Panc1 (cell line): ENCODE data around the gene ENAH. TPM values are rescaled to one million over a fixed set of nuclear protein-coding genes. Genes with fewer than 3 reads are reported as not detected.

Experiments
- ATAC-seq: fragments of 200-7000 bp; cut with Tn5 transposase; 2 replicates; pipeline ENCODE4 v1.9.1; 2020; ENCODE audit warnings: mild to moderate bottlenecking, moderate library complexity
- BruUV-seq: library from RNA; stranded (reverse); fragments of 400-500 nt; replicated peaks from 2 replicates; lab custom pipeline; 2021; lab: Mats Ljungman, UMichigan
- CTCF ChIA-PET: fragments of 300-600 bp; sonication (Branson Sonifier 250); formaldehyde crosslinking; loops from one replicate; lab custom pipeline; 2022; ENCODE audit warnings: antibody characterized with exemption; lab: Charles Lee
- POLR2A ChIA-PET: fragments of 300-600 bp; sonication (Branson Sonifier 250); formaldehyde crosslinking; loops from one replicate; lab custom pipeline; 2022; ENCODE audit warnings: antibody characterized with exemption; lab: Charles Lee
- DNase-seq: peaks from one replicate; pipeline ENCODE4 v3.0.0-alpha.2; 2010; ENCODE audit warnings: low read depth, low spot score
- H3K27ac ChIP-seq: 2 replicates; pipeline ENCODE4 v1.5.1; 2011; ENCODE audit warnings: mild to moderate bottlenecking, low read length, inconsistent platforms
- H3K27me3 ChIP-seq: fragments of 200-500 bp; sonication (Bioruptor generic); 2 replicates; pipeline ENCODE4 v1.6.0; 2014; ENCODE audit warnings: low read length, inconsistent platforms; ENCODE audit not compliant: control insufficient read depth, insufficient read depth
- H3K36me3 ChIP-seq: fragments of 200-500 bp; sonication (Bioruptor generic); 2 replicates; pipeline ENCODE4 v1.5.1; 2014; ENCODE audit warnings: inconsistent platforms, mild to moderate bottlenecking, low read length, moderate library complexity; ENCODE audit not compliant: control insufficient read depth, insufficient read depth
- H3K4me1 ChIP-seq: 2 replicates; pipeline ENCODE4 v1.5.1; 2011; ENCODE audit warnings: inconsistent platforms, mild to moderate bottlenecking, low read length, moderate library complexity; ENCODE audit not compliant: control insufficient read depth, insufficient read depth
- H3K4me3 ChIP-seq, 2 experiments: 2 replicates each; pipeline ENCODE4 v1.5.1; 2011 to 2012; ENCODE audit warnings: low read depth in 2 of 2, low read length in 2 of 2, mild to moderate bottlenecking in 2 of 2, inconsistent platforms in 1 of 2, moderate library complexity in 1 of 2
- H3K9me3 ChIP-seq: fragments of 200-500 bp; sonication (Bioruptor generic); 2 replicates; pipeline ENCODE4 v1.5.1; 2014; ENCODE audit warnings: low read depth, mild to moderate bottlenecking, inconsistent platforms, low read length, moderate library complexity; ENCODE audit not compliant: control insufficient read depth, insufficient read depth
- CTCF ChIP-seq: fragments of 450-650 bp; IDR thresholded peaks from 2 replicates; pipeline ENCODE4 v1.5.1; 2017; ENCODE audit warnings: mild to moderate bottlenecking
- POLR2AphosphoS5 ChIP-seq: IDR thresholded peaks from 2 replicates; pipeline ENCODE4 v1.6.1; 2012; ENCODE audit warnings: mild to moderate bottlenecking, low read depth, low read length, moderate library complexity
- REST ChIP-seq, 2 experiments: IDR thresholded peaks; 2 replicates each; pipeline ENCODE4 v1.6.1; 2011 to 2012; ENCODE audit warnings: low read depth in 2 of 2, control low read depth in 1 of 2, low read length in 1 of 2, mild to moderate bottlenecking in 1 of 2, moderate library complexity in 1 of 2; ENCODE audit not compliant: insufficient read depth in 1 of 2
- SIN3A ChIP-seq: IDR thresholded peaks from 2 replicates; pipeline ENCODE4 v1.6.1; 2012; ENCODE audit warnings: low read depth, mild to moderate bottlenecking, low read length, moderate library complexity, borderline replicate concordance; ENCODE audit not compliant: insufficient read depth
- TCF7L2 ChIP-seq: IDR thresholded peaks from 2 replicates; pipeline ENCODE4 v1.6.1; 2011; ENCODE audit warnings: mild to moderate bottlenecking, low read depth, low read length, inconsistent platforms
- in situ Hi-C: cut with HindIII; loops from 2 replicates; pipeline ENCODE4 v1.10.0; 2016; ENCODE audit warnings: low sequenced_read_pairs, low pct_unique_long_range_greater_than_20kb
- intact Hi-C: fragments of 100-400 bp; cut with micrococcal nuclease; formaldehyde crosslinking; loops from one replicate; pipeline ENCODE4 v1.10.0; 2022; ENCODE audit not compliant: unreplicated experiment
- total RNA-seq: library from RNA; stranded (reverse); gene quantifications from one replicate; pipeline ENCODE4 v1.2.1, GENCODE V29; 2021; ENCODE audit not compliant: unreplicated experiment

Gene ENAH
- total RNA-seq, 1 experiment from 2014 or later = 133 TPM

- intact Hi-C loops (loop anchor here (10.0 kb wide), 1 partner anchor 594 kb away; the partner anchor contains the start of gene H3-3A), in situ Hi-C loops (no loop called here)
- Histone ChIP-seq H3K9me3 (no peaks in the 10 kb centered on the region), H3K27me3 (no peaks in the 10 kb centered on the region), H3K27ac (no peak overlapping the region), H3K4me3 (no peak overlapping the region), H3K36me3 (no peaks in the 10 kb centered on the region), H3K4me1 (no peaks in the 10 kb centered on the region)
- POLR2A ChIA-PET = no interaction called here
- CTCF ChIA-PET = no interaction called here
- ATAC-seq = no peak
- no peak for TF ChIP-seq SIN3A
- no peak for TF ChIP-seq CTCF
- TF ChIP-seq POLR2AphosphoS5 = no peak
- no peak for TF ChIP-seq REST (IDR thresholded peaks at IDR 0.05; ENCODE audit: insufficient read depth in 1 of 2, low read depth in 2 of 2, low read length in 1 of 2)
- no peak for TF ChIP-seq TCF7L2
- BruUV-seq = no TSS peak
- DNase-seq = no peak
Measured at GRCh38 chr1:225470211-225471108, 182.5 kb downstream of the ENAH start.

- in situ Hi-C loops (no loop called here), intact Hi-C loops (no loop called here)
- no peak overlapping the region for H3K27ac ChIP-seq
- ChIA-PET CTCF (no interaction called here), POLR2A (no interaction called here)
- no peaks in the 10 kb centered on the region for H3K27me3 ChIP-seq
- ATAC-seq (no peak), DNase-seq (no peak)
- no peaks in the 10 kb centered on the region for H3K9me3 ChIP-seq
- no peaks in the 10 kb centered on the region; the same call in 1 of the 2 replicates for H3K4me1 ChIP-seq
- no peaks in the 10 kb centered on the region for H3K36me3 ChIP-seq
- TF ChIP-seq TCF7L2 (no peak), POLR2AphosphoS5 (no peak), CTCF (no peak), REST (IDR thresholded peaks at IDR 0.05; ENCODE audit: insufficient read depth in 1 of 2, low read depth in 2 of 2, low read length in 1 of 2) (no peak), SIN3A (no peak)
- BruUV-seq = no TSS peak
- no peak overlapping the region for H3K4me3 ChIP-seq
Measured at GRCh38 chr1:225469051-225469450, 183.9 kb downstream of the ENAH start.
